Stimulated activated CD4-positive, alpha-beta T cell treated with anti-CD3 and anti-CD28 coated beads, Interleukin-15, amount 100 ng/mL, for 48 hours (primary cell): ENCODE data around the gene LYPD1.

ENCODE experiments used
- DNase-seq, 2 donors: peaks; one replicate each; pipeline ENCODE4 v3.0.0-alpha.2; 2020; ENCODE audit warnings: low read depth in 2 of 2

Gene LYPD1

GRCh38 chr2:132668189-132668823 lies 1.7 kb downstream of the LYPD1 start:
- no peak for DNase-seq

DNA sequence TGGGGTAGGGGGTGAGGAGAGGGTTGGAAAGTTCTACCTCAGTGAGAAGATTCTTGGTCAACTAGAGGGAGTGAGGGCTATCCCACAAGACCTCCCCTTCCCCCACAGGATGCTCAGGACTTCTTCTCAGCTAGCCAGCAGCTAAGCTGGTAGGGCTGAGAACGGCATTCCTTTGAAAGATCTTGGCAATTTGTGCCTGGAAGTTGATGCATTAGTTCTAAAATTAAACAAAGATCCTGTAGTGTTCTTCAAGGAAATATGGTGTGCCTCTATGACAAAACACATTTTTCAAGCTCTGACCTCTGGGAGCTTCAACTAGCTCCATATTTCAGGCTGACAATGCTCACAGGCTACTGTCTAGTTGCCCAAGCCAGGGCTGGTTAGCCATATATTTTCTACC lies 2.3 kb downstream of the LYPD1 start:
- DNase-seq, result no peak

GRCh38 chr2:132665401-132666140 lies 4.4 kb downstream of the LYPD1 start:
- DNase-seq, result no peak

- DNase-seq, result no peak
These were observed 5.9 kb downstream of the LYPD1 start for GRCh38 chr2:132664096-132664495.

GRCh38 chr2:132662732-132663131 lies 7.3 kb downstream of the LYPD1 start:
- DNase-seq, result no peak

DNA sequence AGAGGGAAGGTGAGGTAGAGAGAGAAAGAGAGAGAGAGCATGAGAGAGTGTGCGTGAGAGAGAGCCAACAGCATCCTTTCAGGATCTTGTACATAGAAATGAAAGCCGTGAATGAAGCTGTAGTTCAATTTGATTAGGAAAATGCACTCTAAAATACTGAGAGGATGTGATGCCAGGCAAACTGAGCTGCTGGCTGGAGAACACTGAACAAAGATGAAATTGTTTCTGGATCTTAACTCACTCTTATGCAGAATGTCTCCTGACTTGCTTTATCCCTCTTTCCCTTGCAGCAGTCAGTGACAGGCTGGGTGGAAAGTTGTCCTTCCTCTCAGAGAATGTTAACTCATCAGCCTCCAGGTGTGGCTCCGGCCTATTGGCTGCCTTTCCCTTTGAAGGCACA lies 10.7 kb downstream of the LYPD1 start:
- no peak for DNase-seq

DNA sequence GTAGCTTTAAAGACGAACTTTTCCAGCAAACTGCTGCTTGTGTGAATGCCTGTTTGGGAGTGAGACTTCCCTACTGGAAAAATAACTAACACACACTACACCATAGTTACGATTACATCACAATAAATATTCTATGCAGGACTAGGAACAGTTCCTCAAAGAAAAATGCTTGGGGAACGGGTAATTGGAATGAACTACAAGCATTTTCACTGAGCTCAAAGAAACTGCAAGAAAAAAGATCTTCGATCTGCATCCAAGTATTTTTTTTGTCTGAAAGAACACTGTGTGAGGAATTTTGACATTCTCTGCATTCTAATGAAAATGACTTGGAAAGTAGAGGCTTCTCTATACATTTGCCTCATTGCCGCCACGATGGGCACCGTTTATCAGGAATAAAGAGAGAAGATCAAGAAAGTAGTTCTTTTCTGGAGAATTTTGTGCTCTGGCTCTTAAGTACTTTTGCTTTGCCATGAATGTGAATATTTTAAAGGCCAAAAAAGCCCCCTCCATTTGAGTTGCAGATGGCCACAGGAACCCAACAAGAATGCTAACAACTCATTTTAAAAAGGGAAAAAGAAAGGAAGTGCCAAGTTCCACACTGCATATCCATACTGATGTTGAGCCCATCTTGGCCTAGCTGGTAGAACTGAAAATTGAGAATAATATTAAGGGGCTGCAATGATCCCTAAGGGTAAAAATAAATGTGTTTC lies 13.6 kb downstream of the LYPD1 start:
- no peak for DNase-seq

- no peak for DNase-seq
These were observed 15.0 kb downstream of the LYPD1 start for GRCh38 chr2:132654968-132655367.

DNA sequence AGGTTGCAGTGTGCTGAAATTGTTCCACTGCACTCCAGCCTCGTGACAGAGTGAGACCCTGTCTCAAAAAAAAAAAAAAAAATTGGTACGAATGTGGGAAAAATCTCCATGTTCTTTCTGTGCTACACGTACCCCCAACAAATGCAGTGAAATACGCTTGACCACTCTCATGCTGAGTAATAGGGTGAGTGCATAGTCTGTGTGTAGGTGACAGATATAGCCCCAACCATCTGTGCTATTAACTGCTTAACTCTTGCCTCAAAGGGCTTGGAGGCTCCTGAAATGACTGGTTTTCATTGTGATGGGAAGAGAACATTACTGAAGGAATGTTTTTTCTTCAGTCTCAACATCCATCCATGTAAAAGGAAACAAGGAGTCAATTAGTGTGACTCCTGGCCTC lies 15.7 kb downstream of the LYPD1 start:
- no peak for DNase-seq

DNA sequence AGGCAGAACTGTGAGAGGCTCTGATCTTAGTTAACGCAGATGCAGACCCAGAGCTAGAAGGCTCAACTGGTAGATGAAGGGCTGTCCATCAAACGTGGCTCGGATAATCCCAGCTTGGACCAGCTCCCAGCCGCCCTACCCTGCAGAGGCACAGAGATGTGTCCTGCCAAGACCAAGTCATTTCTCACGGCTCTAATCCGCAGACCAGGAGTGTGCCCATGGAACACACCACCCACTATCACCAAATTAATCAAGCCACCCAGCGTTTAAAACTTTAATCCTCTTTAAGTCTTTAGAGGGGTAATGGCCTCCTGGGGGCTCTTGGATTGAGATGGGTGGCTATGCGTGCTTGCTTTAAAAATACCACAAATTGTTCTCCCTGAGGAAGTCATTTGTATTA lies 17.5 kb downstream of the LYPD1 start:
- no peak for DNase-seq

- no peak for DNase-seq
These were observed 18.6 kb downstream of the LYPD1 start for GRCh38 chr2:132651115-132652045.

- no peak for DNase-seq
These were observed 23.4 kb downstream of the LYPD1 start for GRCh38 chr2:132646540-132647108.

DNA sequence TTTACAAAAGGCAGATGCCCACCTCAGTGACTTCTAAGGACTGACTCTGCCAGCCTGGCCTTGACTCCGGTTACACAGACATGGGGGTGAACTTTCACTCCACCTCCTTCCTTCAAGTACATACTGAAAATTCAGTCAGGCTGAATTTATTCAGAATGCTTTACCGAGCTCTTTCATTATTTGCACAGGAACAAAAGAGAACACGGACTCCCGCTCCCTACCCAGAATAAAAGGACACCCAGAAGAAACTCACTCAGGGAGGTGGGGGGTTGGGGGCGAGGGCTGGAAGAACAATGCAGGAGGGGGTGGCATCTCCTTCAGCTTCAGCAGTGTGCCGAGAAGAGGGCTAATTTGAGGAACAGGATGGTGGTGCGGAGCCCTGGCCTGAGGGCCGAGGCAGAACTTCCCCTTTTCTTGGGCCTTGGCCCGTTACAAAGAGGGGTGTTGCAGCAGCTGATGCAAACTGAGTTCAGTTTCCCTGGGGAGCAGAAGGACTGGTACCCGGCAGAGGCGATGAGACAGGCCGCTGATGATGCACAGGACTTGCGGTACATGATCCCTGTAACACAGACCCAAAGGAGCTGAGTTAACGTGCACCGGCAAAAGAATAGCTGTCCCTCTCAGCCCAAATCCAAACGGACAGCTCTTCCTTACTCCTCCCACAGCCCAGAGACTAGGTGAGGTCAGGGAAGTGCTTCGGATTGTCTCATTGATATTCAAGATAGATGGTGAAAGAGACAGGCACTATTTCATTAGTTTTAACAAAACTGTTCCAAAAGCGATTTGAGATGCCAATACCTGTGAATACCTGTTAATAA lies 24.1 kb downstream of the LYPD1 start:
- no peak for DNase-seq

DNA sequence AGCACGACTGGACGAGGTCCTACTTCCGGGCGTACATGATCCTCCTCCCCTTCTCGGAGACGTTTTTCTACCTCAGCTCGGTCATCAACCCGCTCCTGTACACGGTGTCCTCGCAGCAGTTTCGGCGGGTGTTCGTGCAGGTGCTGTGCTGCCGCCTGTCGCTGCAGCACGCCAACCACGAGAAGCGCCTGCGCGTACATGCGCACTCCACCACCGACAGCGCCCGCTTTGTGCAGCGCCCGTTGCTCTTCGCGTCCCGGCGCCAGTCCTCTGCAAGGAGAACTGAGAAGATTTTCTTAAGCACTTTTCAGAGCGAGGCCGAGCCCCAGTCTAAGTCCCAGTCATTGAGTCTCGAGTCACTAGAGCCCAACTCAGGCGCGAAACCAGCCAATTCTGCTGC lies 24.8 kb downstream of the LYPD1 start:
- no peak for DNase-seq

DNA sequence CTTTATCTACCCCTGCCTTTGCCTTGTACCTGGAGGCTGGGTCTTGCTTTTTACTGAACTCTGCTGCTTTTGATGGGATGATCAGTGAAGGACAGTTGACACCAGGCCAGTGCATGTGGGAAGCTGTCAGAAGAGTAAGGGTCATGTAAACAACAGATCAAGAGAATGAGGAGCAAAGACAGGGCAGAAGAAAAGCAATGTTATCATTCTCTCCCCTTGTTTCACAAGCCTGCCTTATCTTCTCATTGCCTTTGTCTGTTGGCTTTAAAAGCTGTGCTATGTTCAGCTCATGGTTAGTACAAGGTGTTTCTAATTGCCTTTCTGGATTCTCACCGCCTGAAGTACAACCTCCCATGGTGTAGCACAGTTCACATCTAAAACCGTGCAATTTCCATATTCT lies 27.6 kb downstream of the LYPD1 start:
- no peak for DNase-seq

DNA sequence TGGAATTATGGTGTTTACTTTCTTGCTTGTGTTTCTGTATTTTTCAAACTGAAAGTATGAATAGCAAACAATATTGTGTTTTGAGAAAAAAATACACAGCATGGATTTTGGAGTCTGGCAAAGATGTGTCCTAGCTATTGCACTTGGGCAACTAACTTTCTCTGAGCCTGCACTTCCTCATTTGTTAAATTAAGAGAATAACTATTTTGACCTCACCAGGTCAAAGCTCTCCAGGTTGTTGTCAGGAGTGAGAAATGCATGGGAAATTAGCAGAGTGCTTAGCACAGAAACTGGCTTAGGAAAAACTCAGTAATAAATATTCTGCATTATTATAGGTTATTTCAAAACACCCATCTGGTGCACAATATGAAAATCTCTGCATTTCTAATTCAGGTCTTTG lies 28.2 kb downstream of the LYPD1 start:
- DNase-seq, result no peak

- no peak for DNase-seq
These were observed 29.9 kb downstream of the LYPD1 start for GRCh38 chr2:132640116-132640515.

- no peak for DNase-seq
These were observed 31.5 kb downstream of the LYPD1 start for GRCh38 chr2:132638313-132639040.

- DNase-seq, result no peak
These were observed 33.7 kb downstream of the LYPD1 start for GRCh38 chr2:132636346-132636745.

- DNase-seq, result no peak
These were observed 36.4 kb downstream of the LYPD1 start for GRCh38 chr2:132633635-132634034.
